ENCODE measurements around the gene MAP2K5.

MAP2K5 gene

DNA sequence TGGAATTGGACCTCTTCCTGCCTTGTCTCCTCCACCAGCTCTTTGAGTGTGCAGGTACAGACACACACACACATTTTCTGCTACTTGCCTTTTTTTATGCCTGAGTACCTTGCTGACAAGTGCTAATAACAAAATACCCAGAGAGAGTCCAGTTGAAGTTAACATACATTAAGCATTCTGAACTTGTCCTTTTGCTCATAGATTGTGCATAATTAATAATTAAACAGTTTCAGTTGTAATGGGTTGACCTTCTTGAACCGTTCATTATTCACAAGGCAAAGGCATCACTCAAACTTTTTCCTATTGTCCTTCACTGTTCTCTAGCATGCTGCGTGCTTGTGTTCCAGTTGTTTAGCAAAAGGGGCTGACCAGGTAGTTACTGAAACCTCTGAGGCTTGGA lies 223.2 kb downstream of the MAP2K5 start:
- no peak for DNase-seq

DNA sequence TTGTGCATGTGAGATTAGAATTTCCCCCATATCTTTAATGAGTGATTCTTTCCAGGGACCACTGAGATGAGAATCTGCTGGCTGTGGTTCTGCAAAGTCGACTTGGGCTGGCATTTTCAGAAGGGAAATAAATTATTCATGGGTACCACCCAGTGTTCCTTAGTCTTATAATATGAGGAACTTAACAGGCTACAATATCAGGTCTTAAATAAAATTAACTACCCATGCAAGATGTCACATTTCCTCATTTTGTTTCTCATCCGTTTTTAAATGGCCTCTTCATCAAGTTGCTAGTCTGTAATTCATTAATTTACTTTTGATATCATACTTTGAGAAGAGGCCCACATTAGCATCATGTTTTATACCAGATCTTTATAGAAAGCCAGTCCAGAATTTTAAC lies 224.5 kb downstream of the MAP2K5 start:
- no peak for DNase-seq

- no peak for DNase-seq
Measured at GRCh38 chr15:67768313-67768977, 225.9 kb downstream of the MAP2K5 start.

DNA sequence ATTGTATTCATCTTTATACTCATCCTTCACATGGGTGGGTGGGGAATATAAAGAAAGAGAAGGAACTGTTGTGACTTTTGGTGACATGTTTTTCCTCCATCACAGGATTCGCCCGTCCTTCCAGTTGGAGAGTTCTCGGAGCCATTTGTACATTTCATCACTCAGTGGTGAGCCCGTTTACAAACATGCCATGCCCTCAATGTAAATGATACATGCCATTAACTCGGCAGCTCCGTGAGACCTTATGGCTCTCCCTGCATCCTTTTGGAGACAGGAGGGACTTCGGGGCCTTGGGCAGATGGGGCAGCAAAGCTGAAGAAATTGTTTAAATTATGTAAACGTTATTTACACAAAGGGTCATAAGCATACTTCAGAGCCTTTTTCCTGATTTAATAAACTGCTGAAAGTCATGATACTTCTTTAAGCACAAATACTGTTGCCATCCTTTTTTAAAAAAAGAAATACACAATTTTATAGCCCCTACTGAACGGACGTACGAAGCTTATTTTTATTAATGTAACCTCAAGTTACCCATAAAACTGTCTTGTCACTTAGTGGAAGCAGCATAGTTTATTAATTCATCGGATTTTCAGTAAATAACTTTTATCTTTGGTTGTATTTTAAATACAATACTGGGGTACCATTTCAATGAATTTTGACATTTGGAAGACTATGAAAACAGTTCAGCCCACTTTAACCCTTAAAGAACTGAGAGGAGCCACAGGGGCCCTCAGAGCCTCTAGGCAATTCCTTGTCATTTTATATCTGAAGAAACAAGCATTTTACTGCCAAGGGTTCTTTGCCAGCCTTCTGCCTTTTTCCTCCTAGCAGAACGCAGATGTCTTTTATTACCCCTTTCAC lies 227.2 kb downstream of the MAP2K5 start:
- peak; percentile 52 for DNase-seq

DNA sequence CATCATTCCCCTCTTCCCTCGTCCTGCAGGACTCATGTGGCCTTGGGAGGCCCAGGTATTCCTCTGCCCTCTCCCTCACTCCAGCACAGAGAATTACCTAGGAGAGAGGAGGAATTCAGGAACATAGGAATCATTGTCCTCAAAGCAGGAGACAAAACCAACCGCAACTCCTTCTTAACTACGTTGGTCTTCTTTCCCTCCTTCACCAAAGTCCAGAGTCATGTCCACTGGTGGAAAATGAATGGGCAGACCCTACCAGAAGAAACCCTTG lies 227.8 kb downstream of the MAP2K5 start:
- no peak for DNase-seq

DNA sequence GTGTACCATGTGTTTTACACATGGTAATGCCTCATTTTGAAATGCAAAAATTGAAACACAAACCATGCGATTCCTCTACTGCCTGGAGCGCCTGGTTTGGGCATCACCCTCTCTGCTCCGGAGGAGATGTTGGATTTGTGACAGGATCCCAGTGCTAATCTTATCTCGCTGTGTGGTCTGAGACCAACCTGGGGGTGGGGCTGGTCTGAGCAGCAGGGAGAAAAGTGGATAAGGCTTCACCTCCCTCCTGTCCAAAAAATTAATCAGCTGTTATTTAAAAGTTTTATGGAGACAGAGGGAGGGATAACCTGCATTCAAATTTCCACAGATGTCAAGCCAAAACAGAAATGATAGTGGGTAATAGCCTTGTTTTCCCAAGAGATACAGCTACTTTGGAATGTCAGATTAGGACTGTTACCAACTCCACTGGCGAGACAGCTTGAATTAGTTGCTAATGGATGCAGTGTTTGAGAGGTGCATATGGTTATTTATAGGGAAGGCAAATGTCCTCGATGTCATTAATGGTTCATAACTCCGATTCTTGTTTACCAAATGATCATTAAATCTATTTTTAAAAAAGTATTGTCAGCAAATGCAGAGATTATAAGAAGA lies 228.8 kb downstream of the MAP2K5 start:
- peak; percentile 34 for DNase-seq

DNA sequence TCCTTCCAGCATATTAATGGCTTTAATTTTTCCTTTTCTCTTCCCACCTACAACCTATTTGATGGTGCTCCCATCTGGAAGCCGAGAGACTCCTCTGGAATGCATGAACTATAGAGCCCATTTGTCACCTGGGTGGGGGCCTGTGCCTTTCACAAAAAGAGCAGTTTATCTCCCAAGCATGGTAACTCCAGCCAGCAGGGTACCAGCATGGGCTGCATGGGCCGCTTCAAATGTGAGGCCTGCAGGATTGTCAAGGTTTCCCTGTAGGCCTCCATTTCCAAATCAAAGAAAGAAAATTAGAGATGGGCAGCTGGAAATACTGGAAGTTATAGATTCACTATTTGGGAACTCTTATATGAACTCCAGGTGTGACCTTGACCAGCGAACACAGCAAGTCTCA lies 232.1 kb downstream of the MAP2K5 start:
- no peak for DNase-seq

- no peak for DNase-seq
Measured at GRCh38 chr15:67775250-67775649, 232.7 kb downstream of the MAP2K5 start.

GRCh38 chr15:67775998-67776397 lies 233.5 kb downstream of the MAP2K5 start:
- DNase-seq = no peak

DNA sequence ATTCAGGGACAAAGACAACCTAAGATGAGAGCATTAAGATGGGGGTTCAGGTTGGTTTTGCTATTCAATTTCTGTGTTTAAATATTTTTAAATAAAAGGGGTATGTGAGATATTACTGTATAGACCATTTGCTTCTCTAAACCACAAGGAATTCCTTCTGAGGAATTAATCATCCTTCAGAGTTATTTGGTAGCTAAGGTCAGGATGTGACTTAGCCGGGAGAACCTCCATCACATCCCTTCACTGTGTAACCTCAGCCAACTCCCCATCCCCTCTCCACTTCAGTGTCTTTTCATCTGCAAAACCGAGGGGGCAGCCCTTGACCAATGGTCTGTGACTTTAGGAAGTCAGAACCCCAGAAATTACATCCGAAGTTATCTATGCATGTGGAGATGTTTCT lies 234.1 kb downstream of the MAP2K5 start:
- no peak for DNase-seq

- no peak for DNase-seq
Measured at GRCh38 chr15:67777071-67777470, 234.6 kb downstream of the MAP2K5 start.

GRCh38 chr15:67777773-67778172 lies 235.3 kb downstream of the MAP2K5 start:
- DNase-seq = no peak

DNA sequence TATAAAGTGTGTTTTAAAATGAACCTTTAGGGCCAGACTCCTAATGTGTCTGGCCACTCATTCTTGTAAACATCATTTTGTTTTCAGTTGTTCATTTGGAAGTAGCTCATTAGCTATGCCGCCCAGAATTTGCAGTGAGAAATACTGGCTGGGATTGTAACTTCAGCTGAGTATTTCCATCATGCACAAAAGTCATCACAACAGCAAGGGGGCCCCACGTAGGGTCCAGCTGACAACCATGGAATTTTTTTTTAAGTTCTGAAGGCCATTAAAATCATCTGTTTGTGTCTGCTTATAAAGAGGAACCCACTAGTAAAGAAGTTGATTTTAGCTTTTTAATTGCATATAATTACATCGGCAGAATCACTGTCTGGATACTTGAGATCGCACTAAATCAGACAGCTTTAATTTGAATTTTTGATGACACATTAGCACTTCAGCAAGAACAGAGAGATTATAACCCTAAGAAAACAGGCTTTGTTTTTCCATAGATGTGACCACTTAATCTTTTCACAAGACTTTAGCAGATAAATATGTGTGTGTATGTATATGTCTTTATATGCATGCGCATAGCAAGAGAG lies 236.6 kb downstream of the MAP2K5 start:
- no peak for DNase-seq

- no peak for DNase-seq
Measured at GRCh38 chr15:67779549-67780111, 237.1 kb downstream of the MAP2K5 start.

DNA sequence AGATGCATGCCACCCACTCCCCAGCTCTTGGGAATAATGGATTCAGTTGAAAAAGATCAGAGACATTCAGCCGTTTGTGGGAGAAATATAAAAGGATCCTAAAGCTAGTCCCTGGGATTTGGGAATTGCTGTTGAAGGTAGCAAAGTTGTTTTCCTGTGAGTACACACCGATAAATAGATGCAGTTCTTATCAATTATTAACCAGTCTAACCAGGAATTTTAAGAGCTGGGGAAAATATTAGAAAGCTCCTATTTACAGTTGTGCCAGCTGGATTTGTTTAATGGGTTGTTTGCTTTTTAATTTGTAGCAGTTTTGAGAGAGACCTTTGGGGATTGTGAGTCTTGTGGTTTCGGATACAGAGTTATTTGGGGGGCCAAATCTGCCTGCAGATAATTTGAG lies 238.6 kb downstream of the MAP2K5 start:
- no peak for DNase-seq

- DNase-seq = peak; percentile 49
Measured at GRCh38 chr15:67781907-67782690, 239.6 kb downstream of the MAP2K5 start.

- DNase-seq = no peak
Measured at GRCh38 chr15:67782691-67782991, 240.1 kb downstream of the MAP2K5 start.

DNA sequence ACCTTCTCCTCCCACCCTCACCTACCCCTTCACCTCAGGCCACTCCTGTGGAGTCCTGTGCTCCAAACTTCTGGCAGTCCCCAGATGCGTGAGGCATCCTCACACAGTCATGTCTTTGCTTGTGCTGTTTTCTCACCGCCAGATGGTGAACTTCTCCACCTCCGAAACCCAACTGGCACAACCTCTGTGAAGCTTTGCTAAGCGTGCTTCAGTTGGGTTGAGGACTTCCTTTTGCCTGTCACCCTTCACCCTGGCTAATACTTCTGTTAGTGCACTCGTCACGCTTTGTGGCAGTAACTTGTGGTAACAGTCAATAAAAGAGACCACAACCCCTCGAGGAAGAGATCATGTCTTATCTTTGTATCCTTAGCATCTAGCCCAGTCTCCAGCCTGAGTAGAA lies 240.8 kb downstream of the MAP2K5 start:
- peak; percentile 83 for DNase-seq

DNA sequence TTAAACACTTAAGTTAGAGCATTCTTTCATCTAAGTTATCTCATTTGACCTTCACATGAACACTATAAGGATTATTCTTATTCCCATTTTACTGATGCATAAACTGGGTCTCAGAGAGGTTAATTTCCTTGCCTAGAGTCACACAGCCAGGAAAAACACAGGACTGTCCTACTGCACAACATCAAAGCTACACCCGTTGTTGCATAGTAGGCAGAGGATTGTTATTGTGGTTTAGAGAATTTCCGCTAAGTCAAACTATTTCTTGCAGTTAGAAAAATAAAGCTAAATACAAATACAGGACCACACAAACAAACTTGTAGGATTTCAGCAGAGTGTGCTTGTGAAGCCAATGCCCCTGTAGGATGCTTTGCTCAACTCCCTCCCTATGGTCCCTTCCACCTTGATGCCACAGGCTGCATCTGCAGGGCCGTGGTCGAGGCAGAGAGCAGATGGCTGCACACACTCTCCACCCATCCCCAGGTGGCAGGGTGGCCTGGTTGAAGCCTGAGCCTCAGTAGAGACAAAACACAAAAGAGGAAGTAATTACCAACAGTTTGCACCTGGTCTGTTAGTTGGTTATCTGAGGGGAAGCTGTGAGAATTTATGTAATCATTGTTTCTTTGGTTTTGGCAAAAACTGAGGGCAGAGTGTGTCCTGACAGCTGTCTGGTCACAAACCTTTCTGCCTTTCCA lies 241.7 kb downstream of the MAP2K5 start:
- DNase-seq = peak; percentile 81

GRCh38 chr15:67784856-67785430 lies 242.4 kb downstream of the MAP2K5 start:
- DNase-seq = no peak

DNA sequence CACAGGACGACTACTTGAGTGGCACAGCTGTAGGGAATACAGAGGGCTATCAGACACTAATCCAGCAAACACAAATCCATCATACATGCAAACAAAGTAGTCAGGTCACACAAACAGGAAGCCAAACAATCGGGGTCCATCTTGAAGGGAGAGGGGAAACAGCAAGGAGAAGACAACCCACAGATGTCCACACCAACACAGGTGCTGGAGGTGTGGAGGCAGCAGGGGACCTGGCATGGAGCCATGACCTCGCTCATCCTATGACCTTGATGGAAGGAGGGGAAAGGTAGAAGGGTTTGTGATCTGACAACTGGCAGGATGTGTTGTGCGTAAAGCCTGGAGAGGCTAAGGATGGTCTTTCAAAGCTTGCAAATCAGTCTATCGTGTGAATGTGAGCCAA lies 242.9 kb downstream of the MAP2K5 start:
- peak; percentile 30 for DNase-seq

DNA sequence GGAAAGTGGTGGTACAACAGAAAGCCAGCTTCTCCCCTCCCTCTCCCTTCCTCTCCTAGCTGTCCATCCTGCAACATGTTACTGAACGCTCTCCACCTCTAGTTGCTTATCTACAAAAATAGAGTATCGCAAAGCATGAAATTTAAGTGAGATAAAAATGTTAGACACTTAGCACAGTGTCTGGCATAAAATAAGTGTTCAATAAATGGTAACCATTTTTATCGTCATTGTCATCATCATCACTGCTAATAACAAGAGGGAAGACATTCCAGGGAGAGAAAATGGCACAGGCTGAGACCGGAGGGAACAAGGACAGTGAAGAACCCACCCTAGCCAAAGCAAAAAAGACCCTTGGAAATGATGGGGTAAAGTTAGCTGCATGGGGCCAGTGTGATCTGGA lies 244.1 kb downstream of the MAP2K5 start:
- DNase-seq = no peak
